HCT116 (cell line): ENCODE results near the gene RCL1.

ENCODE experiments used
- CTCF ChIP-seq, 3 experiments: fragments of 200-600 bp in 1 of 3; sonication (generic) in 1 of 3; IDR thresholded peaks in 2 of 3; conservative IDR thresholded peaks in 1 of 3; 2 replicates each; pipeline ENCODE4 v1.5.1; 2012 to 2017; ENCODE audit warnings: low read depth in 2 of 3, low read length in 2 of 3, antibody characterized with exemption in 1 of 3, borderline replicate concordance in 1 of 3, control low read depth in 1 of 3, mild to moderate bottlenecking in 1 of 3, mixed read lengths in 1 of 3, mixed run types in 1 of 3, moderate library complexity in 1 of 3; ENCODE audit not compliant: insufficient read depth in 1 of 3
- ELF1 ChIP-seq: IDR thresholded peaks from 2 replicates; pipeline ENCODE4 v1.6.1; 2012; ENCODE audit warnings: low read depth, borderline replicate concordance
- EZH2phosphoT487 ChIP-seq: fragments of 200-600 bp; IDR thresholded peaks from 2 replicates; pipeline ENCODE4 v1.6.1; 2018; ENCODE audit warnings: antibody characterized with exemption, borderline replicate concordance
- JUND ChIP-seq: IDR thresholded peaks from 2 replicates; pipeline ENCODE4 v1.6.1; 2012
- POLR2A ChIP-seq: IDR thresholded peaks from 2 replicates; pipeline ENCODE4 v1.7.0; 2011; ENCODE audit warnings: borderline replicate concordance; ENCODE audit not compliant: insufficient read depth, insufficient read length; ENCODE audit errors: extremely low read depth
- POLR2AphosphoS5 ChIP-seq: IDR thresholded peaks from 2 replicates; pipeline ENCODE4 v1.6.1; 2011; ENCODE audit warnings: mild to moderate bottlenecking, low read depth, low read length, moderate library complexity
- SP1 ChIP-seq: IDR thresholded peaks from 2 replicates; pipeline ENCODE4 v1.6.1; 2012; ENCODE audit warnings: low read depth
- TCF7L2 ChIP-seq: IDR thresholded peaks from 2 replicates; pipeline ENCODE4 v1.7.0; 2011; ENCODE audit warnings: borderline replicate concordance, inconsistent platforms; ENCODE audit not compliant: insufficient read depth, insufficient read length; ENCODE audit errors: extremely low read depth

- TF ChIP-seq CTCF (IDR thresholded peaks at IDR 0.05 in 2 of 3, conservative IDR thresholded peaks at IDR 0.05 in 1 of 3; ENCODE audit: borderline replicate concordance in 1 of 3, insufficient read depth in 1 of 3, low read depth in 2 of 3, low read length in 2 of 3) (no peak), SP1 (no peak), EZH2phosphoT487 (no peak), JUND (no peak), ELF1 (no peak), POLR2AphosphoS5 (no peak), TCF7L2 (no peak), POLR2A (no peak)
These were observed 36.0 kb downstream of the RCL1 start for GRCh38 chr9:4828761-4829160.
